Measurements from ENCODE around the gene CD276.
"Not testable (repeated sequence)": the region's sequence is repeated elsewhere in the genome, so short reads cannot be mapped to it uniquely, and the experiment has no call there.

Gene CD276

GRCh38 chr15:73691396-73691795 lies 7.2 kb downstream of the CD276 start:
- H3K9me3 ChIP-seq (ENCODE audit: low read length) = no peaks in the 10 kb centered on the region
- H3K4me3 ChIP-seq (ENCODE audit: low read length) = no peak overlapping the region
- peaks cover 14% of the 10 kb centered on the region for H3K36me3 ChIP-seq (ENCODE audit: insufficient read depth, low read length)
- no peak overlapping the region for H2AFZ ChIP-seq (ENCODE audit: low read depth, low read length)
- peaks cover 7% of the 10 kb centered on the region for H3K4me1 ChIP-seq (ENCODE audit: insufficient read depth, low read length)
- no peaks in the 10 kb centered on the region for H3K27me3 ChIP-seq (ENCODE audit: insufficient read depth, low read length)

- H3K4me1 ChIP-seq (ENCODE audit: insufficient read depth, low read length) = peaks cover 4% of the 10 kb centered on the region
- H3K9me3 ChIP-seq (ENCODE audit: low read length) = no peaks in the 10 kb centered on the region
- no peaks in the 10 kb centered on the region for H3K27me3 ChIP-seq (ENCODE audit: insufficient read depth, low read length)
- no peak overlapping the region for H3K4me3 ChIP-seq (ENCODE audit: low read length)
- no peak overlapping the region for H2AFZ ChIP-seq (ENCODE audit: low read depth, low read length)
- peaks cover 20% of the 10 kb centered on the region for H3K36me3 ChIP-seq (ENCODE audit: insufficient read depth, low read length)
Measured at GRCh38 chr15:73694419-73694818, 10.2 kb downstream of the CD276 start.

- no peak overlapping the region for H3K4me3 ChIP-seq (ENCODE audit: low read length)
- H2AFZ ChIP-seq (ENCODE audit: low read depth, low read length) = no peak overlapping the region
- H3K4me1 ChIP-seq (ENCODE audit: insufficient read depth, low read length) = peaks cover 4% of the 10 kb centered on the region
- no peaks in the 10 kb centered on the region for H3K9me3 ChIP-seq (ENCODE audit: low read length)
- H3K36me3 ChIP-seq (ENCODE audit: insufficient read depth, low read length) = peaks cover 20% of the 10 kb centered on the region
- no peaks in the 10 kb centered on the region for H3K27me3 ChIP-seq (ENCODE audit: insufficient read depth, low read length)
Measured at GRCh38 chr15:73695773-73696640, 11.8 kb downstream of the CD276 start.

- Histone ChIP-seq H3K36me3 (ENCODE audit: insufficient read depth, low read length) (peaks cover 20% of the 10 kb centered on the region), H3K27me3 (ENCODE audit: insufficient read depth, low read length) (no peaks in the 10 kb centered on the region), H3K9me3 (ENCODE audit: low read length) (no peaks in the 10 kb centered on the region), H3K4me1 (ENCODE audit: insufficient read depth, low read length) (peaks cover 4% of the 10 kb centered on the region), H3K4me3 (ENCODE audit: low read length) (no peak overlapping the region), H2AFZ (ENCODE audit: low read depth, low read length) (no peak overlapping the region)
Measured at GRCh38 chr15:73696641-73697001, 12.4 kb downstream of the CD276 start.

GRCh38 chr15:73697033-73697467 lies 12.9 kb downstream of the CD276 start:
- H3K36me3 ChIP-seq (ENCODE audit: insufficient read depth, low read length) = peaks cover 21% of the 10 kb centered on the region
- H3K4me3 ChIP-seq (ENCODE audit: low read length) = no peak overlapping the region
- no peaks in the 10 kb centered on the region for H3K9me3 ChIP-seq (ENCODE audit: low read length)
- no peaks in the 10 kb centered on the region for H3K27me3 ChIP-seq (ENCODE audit: insufficient read depth, low read length)
- H3K4me1 ChIP-seq (ENCODE audit: insufficient read depth, low read length) = peaks cover 4% of the 10 kb centered on the region
- no peak overlapping the region for H2AFZ ChIP-seq (ENCODE audit: low read depth, low read length)

- H3K9me3 ChIP-seq (ENCODE audit: low read length) = no peaks in the 10 kb centered on the region
- H3K27me3 ChIP-seq (ENCODE audit: insufficient read depth, low read length) = no peaks in the 10 kb centered on the region
- H2AFZ ChIP-seq (ENCODE audit: low read depth, low read length) = no peak overlapping the region
- peaks cover 29% of the 10 kb centered on the region for H3K36me3 ChIP-seq (ENCODE audit: insufficient read depth, low read length)
- no peak overlapping the region for H3K4me3 ChIP-seq (ENCODE audit: low read length)
- peaks cover 4% of the 10 kb centered on the region for H3K4me1 ChIP-seq (ENCODE audit: insufficient read depth, low read length)
Measured at GRCh38 chr15:73699249-73700040, 15.3 kb downstream of the CD276 start.

GRCh38 chr15:73700041-73700842 lies 16.1 kb downstream of the CD276 start:
- no peaks in the 10 kb centered on the region for H3K27me3 ChIP-seq (ENCODE audit: insufficient read depth, low read length)
- H3K4me3 ChIP-seq (ENCODE audit: low read length) = no peak overlapping the region
- H2AFZ ChIP-seq (ENCODE audit: low read depth, low read length) = no peak overlapping the region
- peaks cover 36% of the 10 kb centered on the region for H3K36me3 ChIP-seq (ENCODE audit: insufficient read depth, low read length)
- H3K4me1 ChIP-seq (ENCODE audit: insufficient read depth, low read length) = peaks cover 4% of the 10 kb centered on the region
- no peaks in the 10 kb centered on the region for H3K9me3 ChIP-seq (ENCODE audit: low read length)

GRCh38 chr15:73702311-73703239 lies 18.4 kb downstream of the CD276 start:
- H3K4me3 ChIP-seq (ENCODE audit: low read length); H3K27me3 ChIP-seq (ENCODE audit: insufficient read depth, low read length); H2AFZ ChIP-seq (ENCODE audit: low read depth, low read length); H3K9me3 ChIP-seq (ENCODE audit: low read length); H3K4me1 ChIP-seq (ENCODE audit: insufficient read depth, low read length): not testable (repeated sequence)
- H3K36me3 ChIP-seq (ENCODE audit: insufficient read depth, low read length) = peaks cover 57% of the 10 kb centered on the region

GRCh38 chr15:73703601-73704000 lies 19.4 kb downstream of the CD276 start:
- not testable (repeated sequence) for H3K4me1 ChIP-seq (ENCODE audit: insufficient read depth, low read length); H3K9me3 ChIP-seq (ENCODE audit: low read length); H3K27me3 ChIP-seq (ENCODE audit: insufficient read depth, low read length); H2AFZ ChIP-seq (ENCODE audit: low read depth, low read length); H3K4me3 ChIP-seq (ENCODE audit: low read length)
- peaks cover 65% of the 10 kb centered on the region for H3K36me3 ChIP-seq (ENCODE audit: insufficient read depth, low read length)

- H3K27me3 ChIP-seq (ENCODE audit: insufficient read depth, low read length); H2AFZ ChIP-seq (ENCODE audit: low read depth, low read length); H3K9me3 ChIP-seq (ENCODE audit: low read length); H3K4me1 ChIP-seq (ENCODE audit: insufficient read depth, low read length); H3K4me3 ChIP-seq (ENCODE audit: low read length): not testable (repeated sequence)
- peaks cover 65% of the 10 kb centered on the region for H3K36me3 ChIP-seq (ENCODE audit: insufficient read depth, low read length)
Measured at GRCh38 chr15:73704142-73704868, 20.1 kb downstream of the CD276 start.

GRCh38 chr15:73704869-73705645 lies 20.9 kb downstream of the CD276 start:
- H3K9me3 ChIP-seq (ENCODE audit: low read length) = no peaks in the 10 kb centered on the region
- no peak overlapping the region for H2AFZ ChIP-seq (ENCODE audit: low read depth, low read length)
- no peak overlapping the region for H3K4me3 ChIP-seq (ENCODE audit: low read length)
- no peaks in the 10 kb centered on the region for H3K4me1 ChIP-seq (ENCODE audit: insufficient read depth, low read length)
- no peaks in the 10 kb centered on the region for H3K27me3 ChIP-seq (ENCODE audit: insufficient read depth, low read length)
- peaks cover 68% of the 10 kb centered on the region for H3K36me3 ChIP-seq (ENCODE audit: insufficient read depth, low read length)

All from neuron (in vitro differentiated cells).